Body of pancreas (tissue), 4 donors: ENCODE data around the gene ARMH2. TPM values are rescaled to one million over a fixed set of nuclear protein-coding genes. Genes with fewer than 3 reads are reported as not detected.

ENCODE experiments used
- ATAC-seq: fragments of 150-250 bp; one replicate; pipeline ENCODE4 v1.9.1; 2016
- DNase-seq, 4 donors: peaks; one replicate each; pipeline ENCODE4 v3.0.0-alpha.2; 2019
- H3K27ac ChIP-seq, 4 donors: fragments of 200-600 bp; sonication (generic); 1 replicate in 3 of 4; 2 replicates in 1 of 4; pipeline versions ENCODE4 v1.5.1 to v1.6.1; 2016 to 2019; ENCODE audit warnings: mild to moderate bottlenecking in 1 of 4, mixed read lengths in 1 of 4, moderate library complexity in 1 of 4
- H3K27me3 ChIP-seq, 2 donors: fragments of 200-600 bp; sonication (generic); one replicate each; pipeline ENCODE4 v1.6.0; 2016; ENCODE audit warnings: mild to moderate bottlenecking in 1 of 2
- H3K36me3 ChIP-seq, 2 donors: fragments of 200-600 bp; sonication (generic); replicated peaks in 1 of 2; 2 replicates each; pipeline ENCODE4 v1.5.1; 2016; ENCODE audit warnings: low read depth in 2 of 2; ENCODE audit not compliant: insufficient read depth in 1 of 2
- H3K4me1 ChIP-seq: fragments of 200-600 bp; sonication (generic); one replicate; pipeline ENCODE4 v1.6.0; 2016
- H3K4me3 ChIP-seq, 2 donors: fragments of 200-600 bp; sonication (generic); 1 replicate in 1 of 2; 2 replicates in 1 of 2; pipeline ENCODE4 v1.5.1; 2016 to 2019
- H3K9me3 ChIP-seq, 3 donors: fragments of 200-600 bp; sonication (generic); 1 replicate in 2 of 3; 2 replicates in 1 of 3; pipeline ENCODE4 v1.5.1; 2016
- CTCF ChIP-seq, 7 experiments: fragments of 450-650 bp in 4 of 7; fragments of 200-600 bp in 3 of 7; sonication (generic) in 3 of 7; IDR thresholded peaks; one replicate each; pipeline ENCODE4 v1.5.1; 2016 to 2019; ENCODE audit warnings: antibody characterized with exemption in 7 of 7
- POLR2A ChIP-seq, 3 donors: fragments of 450-650 bp; IDR thresholded peaks; one replicate each; pipeline ENCODE4 v1.6.1; 2016; ENCODE audit warnings: antibody characterized with exemption in 3 of 3, mild to moderate bottlenecking in 2 of 3
- WGBS, 2 donors: methylation state at CpG; one replicate each; pipeline ENCODE4 v1.1.5; 2017; 5-methylcytosine and 5-hydroxymethylcytosine counted together
- intact Hi-C: fragments of 100-400 bp; cut with DNase I; formaldehyde crosslinking; loops from one replicate; pipeline ENCODE4 v1.15.1; 2023
- total RNA-seq, 2 donors: library from RNA; depleted of rRNA; stranded (reverse); fragments of >200 nt; gene quantifications; one replicate each; pipeline ENCODE4 v1.1.0, GENCODE V29; 2016

Gene ARMH2
- total RNA-seq, 2 donors from 2014 or later, result not detected

- no peak for TF ChIP-seq POLR2A (IDR thresholded peaks at IDR 0.05)
- TF ChIP-seq CTCF (IDR thresholded peaks at IDR 0.05), result no peak
- 70 to 75% methylated on average over 2 of the region's 2 CpGs for WGBS, 2 donors
- Histone ChIP-seq H3K9me3 (no peaks in the 10 kb centered on the region), H3K27me3 (no peaks in the 10 kb centered on the region), H3K4me3 (no peak overlapping the region), H3K4me1 (peaks cover 29% of the 10 kb centered on the region), H3K27ac (no peak overlapping the region), H3K36me3 (no peaks in the 10 kb centered on the region)
- no peak for ATAC-seq
- intact Hi-C loops, result no loop called here
- no peak for DNase-seq
Observed at GRCh38 chr6:24823185-24823584, 24.5 kb upstream of the ARMH2 start.

- TF ChIP-seq CTCF (IDR thresholded peaks at IDR 0.05) (no peak), POLR2A (IDR thresholded peaks at IDR 0.05) (no peak)
- no peak overlapping the region for H3K27ac ChIP-seq
- no peaks in the 10 kb centered on the region for H3K27me3 ChIP-seq
- H3K4me3 ChIP-seq, result no peak overlapping the region
- no peaks in the 10 kb centered on the region for H3K9me3 ChIP-seq
- no peaks in the 10 kb centered on the region for H3K36me3 ChIP-seq
- peaks cover 26% of the 10 kb centered on the region for H3K4me1 ChIP-seq
- intact Hi-C loops, result no loop called here
- DNase-seq (no peak), ATAC-seq (no peak)
- WGBS, 2 donors, result 98% methylated on average over 6 of the region's 6 CpGs
Observed at GRCh38 chr6:24822696-24823095, 24.0 kb upstream of the ARMH2 start.

GRCh38 chr6:24821860-24822444 lies 23.2 kb upstream of the ARMH2 start:
- ATAC-seq, result no peak
- Histone ChIP-seq H3K4me1 (peaks cover 19% of the 10 kb centered on the region), H3K27ac (peak overlapping the region in 1 of 4 donors; percentile 15), H3K4me3 (no peak overlapping the region), H3K36me3 (no peaks in the 10 kb centered on the region), H3K9me3 (no peaks in the 10 kb centered on the region), H3K27me3 (no peaks in the 10 kb centered on the region)
- intact Hi-C loops, result no loop called here
- DNase-seq, result no peak
- WGBS, 2 donors, result 64 to 76% methylated on average over 3 of the region's 3 CpGs
- TF ChIP-seq POLR2A (IDR thresholded peaks at IDR 0.05), result no peak
- no peak for TF ChIP-seq CTCF (IDR thresholded peaks at IDR 0.05)

- Histone ChIP-seq H3K4me3 (no peak overlapping the region), H3K36me3 (no peaks in the 10 kb centered on the region), H3K27me3 (no peaks in the 10 kb centered on the region), H3K27ac (peak overlapping the region in 1 of 4 donors; percentile 5), H3K9me3 (no peaks in the 10 kb centered on the region), H3K4me1 (no peaks in the 10 kb centered on the region)
- TF ChIP-seq CTCF (IDR thresholded peaks at IDR 0.05), result no peak
- TF ChIP-seq POLR2A (IDR thresholded peaks at IDR 0.05), result no peak
- DNase-seq (no peak), ATAC-seq (no peak)
- 62 to 68% methylated on average over 2 of the region's 2 CpGs for WGBS, 2 donors
- intact Hi-C loops, result no loop called here
Observed at GRCh38 chr6:24818346-24818745, 19.6 kb upstream of the ARMH2 start.

GRCh38 chr6:24809728-24810127 lies 11.0 kb upstream of the ARMH2 start:
- no peak for TF ChIP-seq POLR2A (IDR thresholded peaks at IDR 0.05)
- TF ChIP-seq CTCF (IDR thresholded peaks at IDR 0.05), result no peak
- WGBS, 2 donors, result 76 to 86% methylated on average over 2 to 3 of the region's 3 CpGs
- Histone ChIP-seq H3K36me3 (no peaks in the 10 kb centered on the region), H3K4me1 (no peaks in the 10 kb centered on the region), H3K4me3 (no peak overlapping the region), H3K27ac (no peak overlapping the region), H3K27me3 (no peaks in the 10 kb centered on the region), H3K9me3 (no peaks in the 10 kb centered on the region)
- intact Hi-C loops, result no loop called here
- no peak for ATAC-seq
- no peak for DNase-seq
